Uterus (tissue), 2 donors: ENCODE data around the gene GTPBP8.

Experiments used
- CTCF ChIP-seq, 4 experiments: fragments of 200-600 bp in 2 of 4; fragments of 450-650 bp in 2 of 4; sonication (generic) in 2 of 4; IDR thresholded peaks; one replicate each; pipeline ENCODE4 v1.5.1; 2016 to 2019; ENCODE audit warnings: antibody characterized with exemption in 4 of 4, mild to moderate bottlenecking in 2 of 4, moderate library complexity in 1 of 4
- POLR2A ChIP-seq, 2 donors: fragments of 450-650 bp; IDR thresholded peaks; one replicate each; pipeline ENCODE4 v1.6.1; 2016; ENCODE audit warnings: antibody characterized with exemption in 2 of 2, mild to moderate bottlenecking in 1 of 2, moderate library complexity in 1 of 2

- TF ChIP-seq POLR2A (IDR thresholded peaks at IDR 0.05) (no peak), CTCF (IDR thresholded peaks at IDR 0.05) (no peak)
Observed at GRCh38 chr3:113040231-113040630, 49.4 kb downstream of the GTPBP8 start.
